GM12801 (cell line): Measurements from ENCODE around the gene LENG8.

Experiments used
- CTCF ChIP-seq: IDR thresholded peaks from one replicate; pipeline ENCODE4 v1.5.1; 2011; ENCODE audit warnings: control low read depth; ENCODE audit not compliant: insufficient read length; ENCODE audit errors: extremely low read depth

Gene LENG8

GRCh38 chr19:54465426-54466109, 16.6 kb downstream of the LENG8 start:
- no peak for TF ChIP-seq CTCF

- TF ChIP-seq CTCF, result no peak
Observed at GRCh38 chr19:54469496-54469934, 20.5 kb downstream of the LENG8 start.

- no peak for TF ChIP-seq CTCF
Observed at GRCh38 chr19:54470276-54470887, 21.4 kb downstream of the LENG8 start.

GRCh38 chr19:54470991-54471782, 22.2 kb downstream of the LENG8 start:
- no peak for TF ChIP-seq CTCF

GRCh38 chr19:54473071-54473891, 24.3 kb downstream of the LENG8 start, which contains the start of gene CDC42EP5:
CDC42EP5 (minus strand) TSS chr19:54473296; CDS start chr19:54465547, 7,749 bp downstream.
- TF ChIP-seq CTCF, result no peak

GRCh38 chr19:54473892-54474372, 24.9 kb downstream of the LENG8 start:
- TF ChIP-seq CTCF, result no peak
